Fibroblast of the conjunctiva (primary cell): Measurements from ENCODE around the gene PGS1.

ENCODE experiments used
- DNase-seq: peaks from one replicate; pipeline ENCODE4 v3.0.0-alpha.2; 2010; ENCODE audit warnings: low read depth

Gene PGS1

GRCh38 chr17:78428025-78428575, 49.7 kb downstream of the PGS1 start:
- no peak for DNase-seq

DNA sequence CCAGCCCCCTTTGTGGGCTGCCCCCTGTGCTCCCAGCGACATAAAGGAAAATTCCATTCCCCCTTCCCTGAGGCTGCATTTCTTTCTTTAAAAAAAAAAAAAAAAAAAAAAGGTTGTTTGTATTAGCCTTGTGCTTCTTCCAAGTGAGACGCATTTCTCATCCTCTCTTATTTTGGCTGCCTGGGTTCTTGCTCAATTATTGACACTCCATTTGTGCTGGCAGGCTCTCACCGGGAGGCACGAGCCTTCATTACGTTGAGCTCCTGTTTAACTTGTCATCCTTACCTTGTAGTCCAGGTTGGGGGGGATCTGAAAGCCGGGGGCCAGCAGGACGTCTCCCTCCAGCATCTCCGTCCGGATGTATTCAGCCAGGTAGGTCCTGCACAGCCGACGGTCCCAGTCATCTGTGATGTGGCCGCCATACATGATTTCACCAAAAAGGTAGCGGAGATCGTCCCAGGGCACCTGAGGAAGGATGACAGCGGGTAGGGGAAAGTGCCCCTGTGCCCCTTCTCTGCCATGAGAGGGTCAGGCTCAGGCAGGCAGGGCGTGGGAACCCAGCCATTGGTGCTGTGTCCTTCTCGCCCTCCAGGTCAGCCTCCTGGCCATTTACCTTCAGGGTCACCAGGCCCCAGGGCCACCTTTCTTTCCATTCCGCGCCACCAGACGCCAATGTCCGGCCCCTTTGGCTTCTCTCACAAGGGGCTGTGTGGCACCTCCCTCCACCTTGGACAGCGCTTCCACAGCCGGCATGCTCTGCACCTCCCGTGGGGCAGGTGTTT, 50.6 kb downstream of the PGS1 start:
- DNase-seq: no peak

- no peak for DNase-seq
Observed at GRCh38 chr17:78429618-78429995, 51.2 kb downstream of the PGS1 start.

GRCh38 chr17:78430892-78431691, 52.6 kb downstream of the PGS1 start:
- no peak for DNase-seq

GRCh38 chr17:78431692-78431958, 53.2 kb downstream of the PGS1 start:
- DNase-seq: no peak

GRCh38 chr17:78432226-78433012, 54.0 kb downstream of the PGS1 start:
- no peak for DNase-seq

GRCh38 chr17:78433013-78433727, 54.7 kb downstream of the PGS1 start:
- no peak for DNase-seq

GRCh38 chr17:78433780-78434335, 55.4 kb downstream of the PGS1 start:
- DNase-seq: no peak

DNA sequence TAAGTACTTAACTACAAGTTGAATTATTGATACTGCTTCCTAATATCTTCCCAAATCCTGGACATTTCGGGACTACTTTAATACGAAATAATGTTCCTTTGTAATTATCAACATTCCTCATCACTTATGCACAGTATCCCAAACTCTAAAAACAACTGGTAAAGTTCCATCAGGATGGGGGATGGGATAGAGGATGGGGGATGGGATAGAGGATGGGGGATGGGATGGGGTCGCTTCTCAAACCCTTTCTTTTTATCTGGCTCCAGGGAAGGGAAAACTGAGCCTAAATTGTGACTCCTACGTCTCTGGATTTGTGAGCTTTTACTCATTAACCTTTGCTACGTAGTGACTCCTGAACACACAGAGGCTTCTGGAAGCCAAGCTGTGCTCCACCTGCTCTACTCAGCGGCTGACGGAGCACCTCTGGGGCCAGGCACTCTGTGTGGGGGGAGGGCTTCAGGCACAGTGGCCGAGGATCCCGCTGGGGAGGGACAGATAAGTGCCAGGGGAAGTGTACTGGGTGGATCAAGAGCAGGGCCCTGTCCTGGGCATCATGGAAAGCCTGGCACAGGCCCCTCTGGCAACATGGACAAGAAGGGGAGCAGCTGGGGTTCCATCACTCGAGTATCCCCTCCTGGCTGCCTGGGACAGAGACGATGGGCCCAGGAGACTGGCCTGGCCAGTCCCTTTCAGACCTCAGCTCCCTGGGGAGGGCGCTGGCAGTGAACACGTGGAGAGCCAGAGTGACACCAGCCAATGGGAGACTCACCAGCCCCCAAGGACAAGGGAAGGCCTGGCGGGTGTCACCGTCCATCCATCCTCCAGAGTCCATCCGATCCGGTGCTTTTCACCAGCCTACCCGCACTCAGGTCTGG, 56.2 kb downstream of the PGS1 start:
- DNase-seq: no peak

- DNase-seq: no peak
Observed at GRCh38 chr17:78435330-78436005, 57.0 kb downstream of the PGS1 start.

DNA sequence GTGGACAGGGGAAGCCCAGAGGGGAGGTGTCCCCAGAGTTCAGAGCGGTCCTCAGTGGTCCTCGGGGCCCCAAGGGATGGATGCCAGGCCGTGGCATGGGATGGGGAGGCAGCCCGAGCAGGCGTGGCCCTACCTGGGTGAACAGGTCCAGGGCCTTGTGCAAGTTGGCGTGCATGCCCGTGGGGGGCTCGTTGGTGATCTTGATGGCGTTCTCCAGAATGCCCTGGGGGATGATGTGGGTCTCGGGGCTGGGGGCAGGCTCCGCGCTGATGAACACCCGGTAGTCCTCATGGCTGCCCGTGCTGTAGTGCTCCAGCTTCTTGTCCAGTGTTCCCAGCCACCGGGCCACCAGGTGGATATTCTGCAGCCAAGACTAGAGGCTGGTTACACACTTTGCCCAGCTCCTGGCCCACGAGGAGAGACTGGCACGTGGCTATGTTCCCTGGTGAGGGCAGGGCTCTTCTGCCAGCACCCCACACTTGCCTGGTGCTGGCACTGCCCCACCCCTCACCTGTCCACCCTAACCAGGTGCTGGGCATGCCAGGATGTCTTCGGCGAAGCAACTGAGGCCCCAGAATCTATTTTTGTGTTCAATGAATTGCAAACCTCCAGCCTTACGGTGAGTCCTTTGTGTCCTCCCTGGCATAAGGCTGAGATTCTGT, 59.2 kb downstream of the PGS1 start:
- no peak for DNase-seq

DNA sequence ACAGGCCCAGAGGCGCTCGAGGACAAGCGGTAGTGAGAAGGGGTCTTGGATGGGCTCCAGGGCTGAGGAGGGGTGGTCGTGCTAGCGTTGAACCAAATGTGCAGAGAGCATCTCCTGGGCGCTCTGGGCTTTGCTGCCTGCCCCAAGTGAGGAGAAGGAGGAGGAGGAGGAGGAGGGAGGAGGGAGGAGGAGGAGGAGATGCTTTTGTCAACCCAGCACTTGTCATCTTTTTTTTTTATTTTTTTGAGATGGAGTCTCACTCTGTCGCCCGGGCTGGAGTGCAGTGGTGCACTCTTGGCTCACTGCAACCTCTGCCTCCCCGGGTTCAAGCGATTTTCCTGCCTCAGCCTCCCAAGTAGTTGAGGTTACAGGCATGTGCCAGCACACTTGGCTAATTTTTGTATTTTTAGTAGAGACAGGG, 59.8 kb downstream of the PGS1 start:
- no peak for DNase-seq

- DNase-seq: no peak
Observed at GRCh38 chr17:78438694-78439325, 60.4 kb downstream of the PGS1 start.

- no peak for DNase-seq
Observed at GRCh38 chr17:78441271-78441971, 63.0 kb downstream of the PGS1 start.

DNA sequence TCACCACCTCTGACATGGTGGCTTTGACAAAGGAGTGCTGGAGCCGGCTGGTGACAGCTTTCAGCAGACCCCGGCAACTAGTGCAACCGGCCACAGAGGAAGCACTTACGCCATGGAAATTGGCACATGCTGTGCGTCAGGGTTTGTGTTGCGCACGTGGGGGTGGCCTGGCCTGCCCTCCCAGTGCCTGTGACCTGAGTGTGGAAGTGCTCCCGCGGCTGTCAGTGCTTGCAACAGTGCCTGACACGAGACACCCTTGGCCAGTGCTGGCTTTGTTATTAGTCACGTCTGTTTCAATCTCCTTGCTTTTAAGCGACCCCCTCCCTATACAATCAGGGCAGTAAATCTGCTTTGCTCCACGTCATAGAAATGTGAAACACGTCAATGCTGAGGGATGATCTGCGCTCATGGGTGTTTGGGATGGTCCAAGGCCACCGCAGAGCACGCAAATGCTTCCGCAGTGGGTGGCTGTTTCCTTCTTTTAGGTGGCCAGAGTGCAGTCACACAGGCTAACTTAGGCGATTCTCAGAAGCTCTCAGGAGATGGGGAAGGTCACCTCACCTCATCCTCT, 64.3 kb downstream of the PGS1 start:
- no peak for DNase-seq

GRCh38 chr17:78444392-78444791, 65.9 kb downstream of the PGS1 start:
- DNase-seq: no peak

- no peak for DNase-seq
Observed at GRCh38 chr17:78446833-78447232, 68.4 kb downstream of the PGS1 start.
